Glutamatergic neuron (in vitro differentiated cells): ENCODE data around the gene EXTL2. TPM values are rescaled to one million over a fixed set of nuclear protein-coding genes. Genes with fewer than 3 reads are reported as not detected.
"Not testable (repeated sequence)": the region's sequence is repeated elsewhere in the genome, so short reads cannot be mapped to it uniquely, and the experiment has no call there.

Source experiments
- DNase-seq: peaks from one replicate; pipeline ENCODE4 v3.0.0; 2022
- H3K27ac Mint-ChIP-seq: one replicate; pipeline ENCODE4 v1.8.0; 2020; ENCODE audit warnings: mild to moderate bottlenecking, mixed read lengths, inconsistent platforms; ENCODE audit not compliant: unreplicated experiment
- H3K27me3 Mint-ChIP-seq: one replicate; pipeline ENCODE4 v1.8.0; 2020; ENCODE audit warnings: mild to moderate bottlenecking, moderate library complexity, mixed read lengths, inconsistent platforms; ENCODE audit not compliant: unreplicated experiment
- H3K36me3 Mint-ChIP-seq: one replicate; pipeline ENCODE4 v1.8.0; 2020; ENCODE audit warnings: mild to moderate bottlenecking, mixed read lengths, inconsistent platforms; ENCODE audit not compliant: unreplicated experiment
- H3K4me1 Mint-ChIP-seq: one replicate; pipeline ENCODE4 v1.8.0; 2020; ENCODE audit warnings: mild to moderate bottlenecking, low read depth, mixed read lengths, inconsistent platforms; ENCODE audit not compliant: unreplicated experiment
- H3K4me3 Mint-ChIP-seq: one replicate; pipeline ENCODE4 v1.8.0; 2020; ENCODE audit warnings: mild to moderate bottlenecking, mixed read lengths, inconsistent platforms; ENCODE audit not compliant: unreplicated experiment
- H3K9me3 Mint-ChIP-seq: one replicate; pipeline ENCODE4 v1.8.0; 2020; ENCODE audit warnings: mild to moderate bottlenecking, moderate library complexity, mixed read lengths, inconsistent platforms; ENCODE audit not compliant: unreplicated experiment
- CTCF ChIP-seq: fragments of 200-600 bp; sonication (generic); IDR thresholded peaks from one replicate; pipeline ENCODE4 v1.5.0; 2021; ENCODE audit not compliant: partially characterized antibody, unreplicated experiment
- total RNA-seq: library from RNA; stranded (reverse); fragmentation: NEBNext Ultra II Directional; extraction: Animal tissue kit (Norgen Biotek cat#: 25700); gene quantifications from one replicate; pipeline ENCODE4 v1.2.1, GENCODE V29; 2021; ENCODE audit not compliant: unreplicated experiment

Gene EXTL2
- total RNA-seq, 1 donor from 2014 or later: 27.9 TPM

- H3K4me3 Mint-ChIP-seq: no peak overlapping the region
- no peaks in the 10 kb centered on the region for H3K4me1 Mint-ChIP-seq
- H3K27ac Mint-ChIP-seq: no peak overlapping the region
- TF ChIP-seq CTCF: no peak
- no peaks in the 10 kb centered on the region for H3K36me3 Mint-ChIP-seq
- no peak for DNase-seq
- H3K27me3 Mint-ChIP-seq: no peaks in the 10 kb centered on the region
- no peaks in the 10 kb centered on the region for H3K9me3 Mint-ChIP-seq
Observed at GRCh38 chr1:100832694-100833428, 61.8 kb downstream of the EXTL2 start.

GRCh38 chr1:100825666-100826065, 69.0 kb downstream of the EXTL2 start:
- H3K36me3 Mint-ChIP-seq, H3K27me3 Mint-ChIP-seq, H3K9me3 Mint-ChIP-seq, H3K27ac Mint-ChIP-seq, H3K4me1 Mint-ChIP-seq, H3K4me3 Mint-ChIP-seq, DNase-seq: not testable (repeated sequence)

Other genes with a start within 250 kb of the EXTL2 start
- gene VCAM1, start 175.1 kb downstream of the EXTL2 start, total RNA-seq: 0.98 TPM
- gene SLC30A7, start 1.2 kb upstream of the EXTL2 start, total RNA-seq: 21.5 TPM
- 40.5 TPM for gene DPH5, start 130.9 kb upstream of the EXTL2 start, total RNA-seq